HG03095 (cell line): ENCODE data around the gene ZNF83.
"Not testable (repeated sequence)": the region's sequence is repeated elsewhere in the genome, so short reads cannot be mapped to it uniquely, and the experiment has no call there.

Experiments used
- ATAC-seq: cut with Tn5 transposase; IDR thresholded peaks from one replicate; pipeline ENCODE4 v1.9.1; 2021; ENCODE audit warnings: moderate library complexity; ENCODE audit not compliant: unreplicated experiment

The ZNF83 gene

DNA sequence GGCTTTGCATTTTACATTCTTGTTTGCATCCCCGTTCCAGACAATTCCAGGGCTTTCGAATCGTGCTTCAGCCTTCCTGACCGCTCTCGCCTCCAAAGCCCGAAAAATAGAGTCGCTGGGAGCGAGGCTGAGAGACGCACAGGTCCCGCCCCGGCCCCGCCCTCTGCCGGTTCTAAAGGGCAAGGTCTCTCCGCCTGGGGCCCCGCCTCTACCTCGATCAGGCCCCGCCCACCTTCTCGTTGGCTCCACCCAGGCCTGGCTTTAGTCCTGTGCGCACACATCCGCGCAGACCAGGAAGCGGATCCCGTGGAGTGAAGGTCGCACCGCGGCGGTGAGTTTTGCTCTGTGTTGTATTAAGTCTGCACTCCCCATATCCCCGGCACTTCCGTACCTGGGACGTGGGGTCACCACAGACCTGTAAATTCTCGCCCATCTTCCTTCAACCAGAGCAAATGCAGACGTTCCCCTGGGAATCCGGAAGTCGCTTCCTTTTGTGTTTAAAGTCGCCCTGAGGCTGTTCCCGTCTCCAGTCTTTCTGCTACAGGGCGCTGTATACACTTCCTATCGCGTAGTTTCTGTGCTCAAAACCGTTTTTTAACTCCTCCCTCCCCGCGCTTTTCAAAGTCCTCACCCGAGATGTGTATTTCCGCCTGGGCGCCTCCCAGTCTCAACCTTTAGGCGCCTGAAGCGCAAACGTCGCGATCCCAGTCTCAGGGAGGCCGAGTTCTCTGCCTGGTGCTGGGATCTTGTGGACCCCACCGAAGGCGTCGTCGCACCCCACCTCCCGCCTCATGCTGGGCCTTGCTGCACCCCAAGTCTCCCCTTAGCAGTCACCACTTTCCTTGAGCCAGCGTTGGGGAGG is 67.9 kb downstream of the ZNF83 start, which contains the start of gene ZNF701:
Gene ZNF701, plus strand, starts transcription at position 288 of the 862 bp plus-strand sequence. CDS start 3,861 bp downstream, outside the sequence.
- ATAC-seq = peak; percentile 90

DNA sequence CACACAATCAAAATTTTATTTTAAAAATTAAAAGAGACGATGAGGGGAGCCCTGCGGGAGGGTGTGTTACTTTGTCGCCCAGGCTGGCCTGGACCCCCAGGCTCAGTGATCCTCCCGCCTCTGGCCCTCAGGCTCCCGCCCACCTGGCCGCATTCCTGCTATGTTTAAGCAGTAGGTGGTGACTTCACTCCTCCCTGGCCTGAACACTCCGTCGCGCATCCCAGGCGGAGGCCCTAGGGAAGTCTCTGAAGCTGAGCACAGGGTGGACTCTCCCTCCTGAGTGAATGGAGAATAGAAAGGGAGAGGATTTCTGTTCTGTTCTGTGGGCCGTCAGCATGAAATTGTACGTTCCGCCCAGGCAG is 68.5 kb downstream of the ZNF83 start:
- not testable (repeated sequence) for ATAC-seq

DNA sequence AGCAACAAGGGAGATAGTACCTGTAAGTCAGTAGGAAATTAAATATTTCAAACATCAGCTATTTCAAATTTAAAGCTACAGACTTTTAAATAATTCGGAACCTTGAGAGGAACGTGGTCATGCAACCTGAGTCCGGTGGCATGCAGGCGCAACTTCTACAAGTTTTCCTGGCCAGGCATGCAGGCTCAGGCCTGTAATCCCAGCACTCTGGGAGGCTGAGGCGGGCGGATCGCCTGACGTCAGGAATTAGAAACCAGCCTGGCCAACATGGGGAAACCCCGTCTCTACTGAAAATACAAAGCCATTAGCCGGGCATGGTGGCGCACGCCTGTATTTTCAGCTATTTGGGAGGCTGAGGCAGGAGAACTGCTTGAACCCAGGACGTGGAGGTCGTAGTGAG is 70.2 kb downstream of the ZNF83 start:
- ATAC-seq = no peak

DNA sequence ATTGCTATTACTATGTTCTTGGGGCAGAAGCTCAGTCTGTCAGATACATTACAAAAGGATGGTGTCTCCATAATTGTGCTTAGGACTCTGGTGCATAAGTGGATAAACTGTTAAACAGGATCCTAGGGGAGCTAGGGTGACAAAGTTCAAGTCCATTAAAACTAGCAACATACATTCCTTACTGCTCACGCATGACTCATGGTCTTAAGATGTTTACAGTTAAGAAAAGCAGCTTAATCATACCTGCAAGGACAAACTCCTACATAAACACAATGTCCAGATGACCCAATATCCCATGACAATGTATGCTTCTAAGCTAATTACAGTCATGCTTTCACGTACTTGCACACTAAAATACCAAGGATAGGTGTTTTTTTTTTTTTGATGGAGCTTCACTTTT is 71.6 kb downstream of the ZNF83 start:
- ATAC-seq = no peak

DNA sequence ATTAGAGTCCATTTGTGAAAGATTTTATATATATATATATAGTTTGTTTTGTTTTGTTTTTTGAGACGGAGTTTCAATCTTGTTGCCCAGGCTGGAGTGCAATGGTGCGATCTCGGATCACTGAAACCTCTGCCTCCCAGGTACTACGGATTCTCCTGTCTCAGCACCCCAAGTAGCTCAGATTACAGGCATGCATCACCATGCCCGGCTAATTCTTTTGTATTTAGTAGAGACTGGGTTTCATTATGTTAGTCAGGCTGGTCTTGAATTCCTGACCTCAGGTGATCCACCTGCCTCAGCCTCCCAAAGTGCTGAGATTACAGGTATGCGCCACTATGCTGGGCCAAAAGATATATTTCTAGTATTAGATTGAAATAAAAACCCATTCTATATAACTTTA is 72.0 kb downstream of the ZNF83 start:
- no peak for ATAC-seq
